Measurements from ENCODE around the gene KIAA1671.

The KIAA1671 gene

DNA sequence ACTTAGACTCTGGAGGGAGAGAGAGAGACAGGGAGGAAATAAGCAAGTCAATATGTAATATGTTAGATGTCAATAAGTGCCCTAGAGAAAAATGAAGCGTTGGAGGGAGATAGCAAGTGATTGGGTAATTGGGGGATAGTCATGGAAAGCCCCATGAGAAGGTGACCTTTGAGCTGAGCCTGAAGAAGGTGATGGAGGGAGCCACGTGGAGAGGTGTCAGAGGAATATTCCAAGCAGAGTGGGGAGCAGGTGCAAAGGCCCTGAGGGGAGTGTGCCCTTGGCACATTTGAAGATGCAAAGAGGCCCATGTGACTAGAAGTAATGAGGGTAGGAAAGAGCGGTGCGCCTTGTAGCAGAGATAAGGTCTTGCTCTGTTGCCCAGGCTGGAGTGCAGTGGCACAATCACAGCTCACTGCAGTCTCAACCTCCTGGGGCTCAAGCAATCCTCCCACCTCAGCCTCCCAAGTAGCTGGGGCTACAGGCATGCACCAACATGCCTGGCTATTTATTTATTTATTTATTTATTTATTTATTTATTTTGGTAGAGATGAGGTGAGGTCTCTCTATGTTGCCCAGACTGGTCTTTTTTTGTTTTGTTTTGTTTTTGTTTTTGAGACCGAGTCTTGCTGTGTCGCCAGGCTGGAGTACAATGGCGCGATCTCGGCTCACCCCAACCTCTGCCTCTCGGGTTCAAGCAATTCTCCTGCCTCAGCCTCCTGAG lies 8.1 kb upstream of the KIAA1671 start:
- no peaks in the 10 kb centered on the region for H3K9me2 ChIP-seq (replicated peaks; ENCODE audit: low read depth, low read length)
- no peak overlapping the region for H3K4me2 ChIP-seq (ENCODE audit: low read depth, low read length, poor library complexity, severe bottlenecking)
- H3K4me1 ChIP-seq (ENCODE audit: insufficient read depth, low read length, poor library complexity, severe bottlenecking): no peaks in the 10 kb centered on the region
- no peak overlapping the region for H3K4me3 ChIP-seq (ENCODE audit: low read length, poor library complexity, severe bottlenecking)
- H3K36me3 ChIP-seq (ENCODE audit: insufficient read depth, low read length): no peaks in the 10 kb centered on the region
- no peaks in the 10 kb centered on the region for H3K79me2 ChIP-seq (ENCODE audit: insufficient read depth, low read length)
- TF ChIP-seq CTCF (conservative IDR thresholded peaks at IDR 0.05; ENCODE audit: low read length): no peak
- no peak for TF ChIP-seq EZH2phosphoT487 (IDR thresholded peaks at IDR 0.05; ENCODE audit: borderline replicate concordance)
- no peaks in the 10 kb centered on the region for H3F3A ChIP-seq (ENCODE audit: low read depth)
- H3K27me3 ChIP-seq (ENCODE audit: insufficient read depth, low read length, poor library complexity, severe bottlenecking): no peaks in the 10 kb centered on the region
- no peak overlapping the region for H3K9ac ChIP-seq (ENCODE audit: low read depth, low read length, poor library complexity, severe bottlenecking)
- H4K20me1 ChIP-seq (ENCODE audit: insufficient read depth, low read length, poor library complexity, severe bottlenecking): no peaks in the 10 kb centered on the region
- no peak overlapping the region for H2AFZ ChIP-seq (ENCODE audit: low read length)
- H3K9me3 ChIP-seq (ENCODE audit: insufficient read depth, low read depth, low read length): no peaks in the 10 kb centered on the region

GRCh38 chr22:24945430-24945829 lies 7.1 kb upstream of the KIAA1671 start:
- Histone ChIP-seq H3K79me2 (ENCODE audit: insufficient read depth, low read length) (no peaks in the 10 kb centered on the region), H3K27me3 (ENCODE audit: insufficient read depth, low read length, poor library complexity, severe bottlenecking) (no peaks in the 10 kb centered on the region), H3F3A (ENCODE audit: low read depth) (no peaks in the 10 kb centered on the region), H3K9ac (ENCODE audit: low read depth, low read length, poor library complexity, severe bottlenecking) (no peak overlapping the region), H4K20me1 (ENCODE audit: insufficient read depth, low read length, poor library complexity, severe bottlenecking) (no peaks in the 10 kb centered on the region), H3K4me2 (ENCODE audit: low read depth, low read length, poor library complexity, severe bottlenecking) (no peak overlapping the region), H3K4me1 (ENCODE audit: insufficient read depth, low read length, poor library complexity, severe bottlenecking) (no peaks in the 10 kb centered on the region), H3K9me3 (ENCODE audit: insufficient read depth, low read depth, low read length) (no peaks in the 10 kb centered on the region), H3K4me3 (ENCODE audit: low read length, poor library complexity, severe bottlenecking) (no peak overlapping the region), H2AFZ (ENCODE audit: low read length) (no peak overlapping the region), H3K9me2 (replicated peaks; ENCODE audit: low read depth, low read length) (no peaks in the 10 kb centered on the region), H3K36me3 (ENCODE audit: insufficient read depth, low read length) (no peaks in the 10 kb centered on the region)
- no peak for TF ChIP-seq EZH2phosphoT487 (IDR thresholded peaks at IDR 0.05; ENCODE audit: borderline replicate concordance)
- no peak for TF ChIP-seq CTCF (conservative IDR thresholded peaks at IDR 0.05; ENCODE audit: low read length)

GRCh38 chr22:24947383-24947782 lies 5.1 kb upstream of the KIAA1671 start:
- Histone ChIP-seq H3F3A (ENCODE audit: low read depth) (no peaks in the 10 kb centered on the region), H4K20me1 (ENCODE audit: insufficient read depth, low read length, poor library complexity, severe bottlenecking) (no peaks in the 10 kb centered on the region), H3K27me3 (ENCODE audit: insufficient read depth, low read length, poor library complexity, severe bottlenecking) (no peaks in the 10 kb centered on the region), H3K4me1 (ENCODE audit: insufficient read depth, low read length, poor library complexity, severe bottlenecking) (no peaks in the 10 kb centered on the region), H3K9me3 (ENCODE audit: insufficient read depth, low read depth, low read length) (no peaks in the 10 kb centered on the region), H3K4me3 (ENCODE audit: low read length, poor library complexity, severe bottlenecking) (no peak overlapping the region), H3K9ac (ENCODE audit: low read depth, low read length, poor library complexity, severe bottlenecking) (no peak overlapping the region), H3K4me2 (ENCODE audit: low read depth, low read length, poor library complexity, severe bottlenecking) (no peak overlapping the region), H3K79me2 (ENCODE audit: insufficient read depth, low read length) (no peaks in the 10 kb centered on the region), H3K36me3 (ENCODE audit: insufficient read depth, low read length) (no peaks in the 10 kb centered on the region), H3K9me2 (replicated peaks; ENCODE audit: low read depth, low read length) (no peaks in the 10 kb centered on the region), H2AFZ (ENCODE audit: low read length) (no peak overlapping the region)
- no peak for TF ChIP-seq CTCF (conservative IDR thresholded peaks at IDR 0.05; ENCODE audit: low read length)
- no peak for TF ChIP-seq EZH2phosphoT487 (IDR thresholded peaks at IDR 0.05; ENCODE audit: borderline replicate concordance)

All from Loucy (cell line).